HG02623 (cell line): Measurements from ENCODE around the gene PDHX.
"Not testable (repeated sequence)": the region's sequence is repeated elsewhere in the genome, so short reads cannot be mapped to it uniquely, and the experiment has no call there.

Experiments
- ATAC-seq: cut with Tn5 transposase; IDR thresholded peaks from one replicate; pipeline ENCODE4 v1.9.1; 2021; ENCODE audit warnings: moderate library complexity; ENCODE audit not compliant: unreplicated experiment

PDHX gene

GRCh38 chr11:34916015-34916842, at the start of gene PDHX, which contains the start of gene APIP:
PDHX (plus strand) TSS chr11:34916618; CDS start chr11:34916656, 38 bp downstream.
APIP (minus strand) TSS chr11:34916379; CDS start chr11:34916284, 95 bp downstream.
- ATAC-seq, result peak; percentile 90

GRCh38 chr11:34869425-34869824, 47.0 kb upstream of the PDHX start:
- ATAC-seq, result no peak

GRCh38 chr11:34870548-34871196, 45.7 kb upstream of the PDHX start:
- ATAC-seq, result no peak

- no peak for ATAC-seq
Observed at GRCh38 chr11:34874202-34874601, 42.2 kb upstream of the PDHX start.

- no peak for ATAC-seq
Observed at GRCh38 chr11:34877375-34877975, 38.9 kb upstream of the PDHX start.

- no peak for ATAC-seq
Observed at GRCh38 chr11:34881900-34882299, 34.5 kb upstream of the PDHX start.

- ATAC-seq, result no peak
Observed at GRCh38 chr11:34886609-34887008, 29.8 kb upstream of the PDHX start.

- no peak for ATAC-seq
Observed at GRCh38 chr11:34887260-34887659, 29.2 kb upstream of the PDHX start.

GRCh38 chr11:34890089-34890488, 26.3 kb upstream of the PDHX start:
- ATAC-seq, result no peak

- ATAC-seq, result no peak
Observed at GRCh38 chr11:34890812-34891211, 25.6 kb upstream of the PDHX start.

GRCh38 chr11:34891611-34892010, 24.8 kb upstream of the PDHX start:
- no peak for ATAC-seq

- no peak for ATAC-seq
Observed at GRCh38 chr11:34893416-34893815, 23.0 kb upstream of the PDHX start.

GRCh38 chr11:34896191-34896590, 20.2 kb upstream of the PDHX start:
- not testable (repeated sequence) for ATAC-seq

GRCh38 chr11:34897171-34897870, 19.1 kb upstream of the PDHX start:
- no peak for ATAC-seq

GRCh38 chr11:34898474-34898873, 17.9 kb upstream of the PDHX start:
- no peak for ATAC-seq

GRCh38 chr11:34899633-34900016, 16.8 kb upstream of the PDHX start:
- ATAC-seq, result no peak

- no peak for ATAC-seq
Observed at GRCh38 chr11:34904421-34904955, 11.9 kb upstream of the PDHX start.

GRCh38 chr11:34905666-34906065, 10.8 kb upstream of the PDHX start:
- no peak for ATAC-seq

- no peak for ATAC-seq
Observed at GRCh38 chr11:34907934-34908593, 8.4 kb upstream of the PDHX start.

GRCh38 chr11:34909415-34909814, 7.0 kb upstream of the PDHX start:
- no peak for ATAC-seq
